22Rv1 (cell line): ENCODE data around the gene TEX55.

Experiments
- CTCF ChIP-seq: fragments of 450-650 bp; IDR thresholded peaks from 2 replicates; pipeline ENCODE4 v1.5.1; 2017; ENCODE audit warnings: mild to moderate bottlenecking
- ZFX ChIP-seq: fragments of 450-650 bp; IDR thresholded peaks from 2 replicates; pipeline ENCODE4 v1.6.1; 2017; ENCODE audit warnings: antibody characterized with exemption, borderline replicate concordance

DNA sequence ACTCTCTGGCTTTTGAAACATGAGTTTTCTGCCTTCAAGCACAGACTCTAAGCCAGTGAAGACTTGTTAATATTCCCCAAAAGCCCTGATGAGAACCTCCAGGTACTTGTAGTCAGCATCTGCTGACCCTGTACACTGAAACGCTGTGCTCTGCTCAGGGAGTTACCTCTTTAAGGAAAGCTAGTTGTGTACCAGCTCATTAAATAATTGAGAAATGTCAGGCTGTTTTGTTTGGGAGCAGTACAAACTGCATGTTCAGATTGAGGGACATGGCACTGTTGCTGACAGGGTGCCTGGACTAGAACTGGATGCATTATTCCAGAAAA lies 49.1 kb downstream of the TEX55 start:
- no peak for TF ChIP-seq CTCF
- TF ChIP-seq ZFX: no peak
